Activated CD8-positive, alpha-beta T cell treated with anti-CD3 and anti-CD28 coated beads for 36 hours (primary cell): ENCODE results near the gene CDHR3. TPM values are rescaled to one million over a fixed set of nuclear protein-coding genes. Genes with fewer than 3 reads are reported as not detected.

ENCODE experiments used
- ATAC-seq: fragments of 200-7000 bp; cut with Tn5 transposase; one replicate; pipeline ENCODE4 v1.10.0; 2021; ENCODE audit warnings: mild to moderate bottlenecking, moderate library complexity
- CTCF ChIA-PET: fragments of 350-600 bp; sonication (Branson Sonifier 250); formaldehyde crosslinking; loops from one replicate; lab custom pipeline; 2021; ENCODE audit warnings: antibody characterized with exemption; lab: Charles Lee
- POLR2A ChIA-PET: fragments of 350-600 bp; sonication (Branson Sonifier 250); formaldehyde crosslinking; loops from one replicate; lab custom pipeline; 2021; ENCODE audit warnings: antibody characterized with exemption; lab: Charles Lee
- DNase-seq: peaks from one replicate; pipeline ENCODE4 v3.0.0-alpha.2; 2020
- H3K27ac Mint-ChIP-seq: one replicate; pipeline ENCODE4 v1.8.0; 2021; ENCODE audit warnings: mild to moderate bottlenecking, mixed read lengths
- H3K27me3 Mint-ChIP-seq: one replicate; pipeline ENCODE4 v1.8.0; 2021; ENCODE audit warnings: mixed read lengths
- H3K36me3 Mint-ChIP-seq: one replicate; pipeline ENCODE4 v1.8.0; 2021; ENCODE audit warnings: low read depth, mixed read lengths
- H3K4me1 Mint-ChIP-seq: one replicate; pipeline ENCODE4 v1.8.0; 2021; ENCODE audit warnings: low read depth, mixed read lengths
- H3K4me3 Mint-ChIP-seq: one replicate; pipeline ENCODE4 v1.8.0; 2021; ENCODE audit warnings: mild to moderate bottlenecking, moderate library complexity, mixed read lengths
- H3K9me3 Mint-ChIP-seq: one replicate; pipeline ENCODE4 v1.8.0; 2021; ENCODE audit warnings: mixed read lengths
- intact Hi-C: fragments of 100-400 bp; cut with micrococcal nuclease; formaldehyde crosslinking; loops from one replicate; pipeline ENCODE4 v1.10.0; 2022
- total RNA-seq, 2 experiments: library from RNA; stranded (reverse); gene quantifications; one replicate each; pipeline ENCODE4 v1.2.3, GENCODE V29; 2021
- TF ChIP-seq, protein P1 (sequence below): fragments of 200-600 bp; IDR thresholded peaks from one replicate; pipeline ENCODE4 v1.8.0; 2022; ENCODE audit warnings: antibody characterized with exemption, mild to moderate bottlenecking

CDHR3 gene
- total RNA-seq, 2 experiments from 2014 or later: 0.58 to 0.74 TPM

DNA sequence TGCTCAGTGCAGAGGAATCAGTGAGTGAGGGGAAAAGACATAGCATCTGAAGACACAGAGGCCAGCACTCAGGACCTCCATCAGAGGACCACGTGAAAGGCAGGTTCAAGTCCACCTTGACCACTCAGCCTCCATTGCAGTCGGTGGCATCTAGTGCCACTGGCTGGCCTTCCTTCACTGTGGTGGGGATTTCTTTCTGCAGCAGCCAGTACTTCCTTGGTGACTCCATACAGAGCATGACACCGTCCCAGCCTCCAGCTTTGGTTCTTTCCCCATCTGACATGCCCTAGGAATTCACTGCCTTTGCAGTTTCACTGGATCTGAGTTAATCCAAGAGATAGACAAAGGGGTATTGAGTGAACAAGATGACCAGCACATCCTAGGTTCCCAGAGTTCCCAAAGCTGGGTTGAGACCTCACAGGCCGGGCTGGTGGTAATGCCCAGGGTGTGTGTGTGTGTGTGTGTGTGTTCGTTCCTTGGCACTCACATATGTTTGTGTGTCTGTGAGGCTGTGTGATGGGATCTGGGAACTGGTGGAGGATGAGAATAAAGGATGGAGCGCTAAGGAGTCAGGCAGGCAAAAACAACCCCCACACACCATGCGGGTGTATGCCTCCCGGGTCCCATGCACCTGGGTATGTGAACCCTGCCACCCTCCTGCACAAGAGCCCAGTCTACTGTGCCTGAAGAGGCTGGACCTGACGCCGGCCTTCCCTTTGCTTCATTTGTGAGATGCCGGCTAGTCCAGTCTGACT, 91.3 kb downstream of the CDHR3 start:
- POLR2A ChIA-PET: interaction anchor here (1.1 kb wide), 1 partner anchor 101 kb away, joined by 3 read pairs; no protein-coding TSS in a partner anchor

DNA sequence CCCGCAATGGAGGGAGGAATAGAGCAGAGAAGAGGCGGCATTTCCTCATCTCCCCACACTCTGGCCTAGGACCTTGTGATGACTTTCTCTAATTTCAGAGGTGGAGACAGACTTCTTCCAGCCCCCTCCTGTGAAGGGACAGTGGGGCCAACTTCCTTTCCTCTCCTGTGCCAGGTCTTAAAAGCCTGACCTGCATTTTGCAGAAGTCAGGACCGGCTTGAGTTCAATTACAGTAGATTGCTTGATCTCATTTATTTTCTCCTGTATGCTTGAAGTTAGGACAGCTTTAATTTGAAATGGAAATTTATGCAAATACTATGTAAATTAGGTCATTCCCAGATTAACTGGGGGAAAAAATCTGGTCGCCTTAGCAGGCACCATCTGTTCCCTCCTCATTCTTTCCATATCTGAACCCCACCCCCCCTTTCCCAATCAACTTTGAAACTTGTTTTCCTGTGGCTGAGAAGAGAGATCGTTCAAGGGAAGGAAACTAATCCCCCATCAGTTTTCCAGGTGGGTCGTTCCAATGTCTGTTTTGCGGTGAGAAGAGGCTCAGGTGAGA, 92.0 kb downstream of the CDHR3 start:
- no peaks in the 10 kb centered on the region for H3K36me3 Mint-ChIP-seq
- no peak overlapping the region for H3K27ac Mint-ChIP-seq
- H3K4me3 Mint-ChIP-seq: no peak overlapping the region
- H3K4me1 Mint-ChIP-seq: peaks cover 25% of the 10 kb centered on the region
- DNase-seq: no peak
- ChIA-PET POLR2A (interaction anchor here (1.1 kb wide), 1 partner anchor 100 kb away, joined by 3 read pairs; no protein-coding TSS in a partner anchor), CTCF (interaction anchor here (1.1 to 6.1 kb wide), 3 partner anchors 17 to 111 kb away, joined by 3 to 195 read pairs (median 21); no protein-coding TSS in a partner anchor)
- no peaks in the 10 kb centered on the region for H3K9me3 Mint-ChIP-seq
- intact Hi-C loops: loop anchor here (5.0 kb wide), 1 partner anchor 57 kb away; the partner anchor contains the start of gene SYPL1
- H3K27me3 Mint-ChIP-seq: no peaks in the 10 kb centered on the region
- TF ChIP-seq, protein P1, sequence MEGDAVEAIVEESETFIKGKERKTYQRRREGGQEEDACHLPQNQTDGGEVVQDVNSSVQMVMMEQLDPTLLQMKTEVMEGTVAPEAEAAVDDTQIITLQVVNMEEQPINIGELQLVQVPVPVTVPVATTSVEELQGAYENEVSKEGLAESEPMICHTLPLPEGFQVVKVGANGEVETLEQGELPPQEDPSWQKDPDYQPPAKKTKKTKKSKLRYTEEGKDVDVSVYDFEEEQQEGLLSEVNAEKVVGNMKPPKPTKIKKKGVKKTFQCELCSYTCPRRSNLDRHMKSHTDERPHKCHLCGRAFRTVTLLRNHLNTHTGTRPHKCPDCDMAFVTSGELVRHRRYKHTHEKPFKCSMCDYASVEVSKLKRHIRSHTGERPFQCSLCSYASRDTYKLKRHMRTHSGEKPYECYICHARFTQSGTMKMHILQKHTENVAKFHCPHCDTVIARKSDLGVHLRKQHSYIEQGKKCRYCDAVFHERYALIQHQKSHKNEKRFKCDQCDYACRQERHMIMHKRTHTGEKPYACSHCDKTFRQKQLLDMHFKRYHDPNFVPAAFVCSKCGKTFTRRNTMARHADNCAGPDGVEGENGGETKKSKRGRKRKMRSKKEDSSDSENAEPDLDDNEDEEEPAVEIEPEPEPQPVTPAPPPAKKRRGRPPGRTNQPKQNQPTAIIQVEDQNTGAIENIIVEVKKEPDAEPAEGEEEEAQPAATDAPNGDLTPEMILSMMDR: no peak
- ATAC-seq: no peak

More for the DNA sequence above, 91.3 kb downstream of the CDHR3 start:
- CTCF ChIA-PET: interaction anchor here (1.1 to 6.1 kb wide), 2 partner anchors 18 to 99 kb away, joined by 3 to 195 read pairs; no protein-coding TSS in a partner anchor
- Mint-ChIP-seq H3K9me3 (no peaks in the 10 kb centered on the region), H3K27ac (no peak overlapping the region), H3K36me3 (no peaks in the 10 kb centered on the region), H3K4me1 (peaks cover 21% of the 10 kb centered on the region), H3K4me3 (no peak overlapping the region), H3K27me3 (no peaks in the 10 kb centered on the region)
- TF ChIP-seq, protein P1: no peak
- DNase-seq (no peak), ATAC-seq (no peak)
- intact Hi-C loops: no loop called here

DNA sequence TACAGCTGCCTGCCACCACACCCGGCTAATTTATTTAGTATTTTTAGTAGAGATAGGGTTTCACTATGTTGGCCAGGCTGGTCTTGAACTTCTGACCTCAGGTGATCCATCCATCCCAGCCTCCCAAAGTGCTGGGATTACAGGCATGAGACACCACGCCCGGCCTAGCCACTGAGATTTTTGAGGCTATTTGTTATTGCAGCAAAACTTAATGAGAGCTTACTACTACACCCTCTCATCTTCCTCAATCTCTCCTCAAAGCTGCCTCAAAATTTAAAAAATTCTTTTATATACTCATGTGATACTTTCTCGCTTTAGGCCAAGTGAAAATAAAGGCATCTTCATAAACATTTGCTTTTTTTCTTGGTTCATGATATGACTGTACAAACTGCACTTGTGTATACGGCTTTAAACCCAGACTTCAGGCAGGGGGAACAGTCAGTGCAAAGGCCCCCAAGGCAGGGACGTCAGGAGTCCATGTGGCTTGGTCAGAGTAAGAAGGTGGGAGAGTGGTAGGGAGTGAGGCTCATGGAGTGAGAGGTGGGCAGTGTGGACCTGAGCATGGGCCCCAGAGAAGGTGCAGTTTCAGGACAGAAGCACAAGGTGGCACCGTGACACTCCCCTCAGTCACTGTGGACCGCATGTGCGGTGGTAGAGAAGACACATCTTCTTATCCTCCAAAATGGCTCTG, 93.6 kb downstream of the CDHR3 start:
- ChIA-PET CTCF (interaction anchor here (0.6 to 6.1 kb wide), 28 partner anchors 11 to 296 kb away, joined by 3 to 195 read pairs (median 5); no protein-coding TSS in a partner anchor), POLR2A (interaction anchor here (0.6 to 2.3 kb wide), 4 partner anchors 14 to 413 kb away, joined by 3 to 17 read pairs (median 8); partner anchors contain the start of gene SYPL1)
- peak; percentile 83 for DNase-seq
- H3K27ac Mint-ChIP-seq: peak overlapping the region; percentile 34
- H3K36me3 Mint-ChIP-seq: no peaks in the 10 kb centered on the region
- no peaks in the 10 kb centered on the region for H3K27me3 Mint-ChIP-seq
- intact Hi-C loops: loop anchor here (1.0 to 5.0 kb wide), 2 partner anchors 56 to 97 kb away; partner anchors contain the start of gene SYPL1
- no peaks in the 10 kb centered on the region for H3K9me3 Mint-ChIP-seq
- peak; percentile 97 for ATAC-seq
- TF ChIP-seq, protein P1: peak; percentile 87
- peaks cover 25% of the 10 kb centered on the region for H3K4me1 Mint-ChIP-seq
- no peak overlapping the region for H3K4me3 Mint-ChIP-seq

DNA sequence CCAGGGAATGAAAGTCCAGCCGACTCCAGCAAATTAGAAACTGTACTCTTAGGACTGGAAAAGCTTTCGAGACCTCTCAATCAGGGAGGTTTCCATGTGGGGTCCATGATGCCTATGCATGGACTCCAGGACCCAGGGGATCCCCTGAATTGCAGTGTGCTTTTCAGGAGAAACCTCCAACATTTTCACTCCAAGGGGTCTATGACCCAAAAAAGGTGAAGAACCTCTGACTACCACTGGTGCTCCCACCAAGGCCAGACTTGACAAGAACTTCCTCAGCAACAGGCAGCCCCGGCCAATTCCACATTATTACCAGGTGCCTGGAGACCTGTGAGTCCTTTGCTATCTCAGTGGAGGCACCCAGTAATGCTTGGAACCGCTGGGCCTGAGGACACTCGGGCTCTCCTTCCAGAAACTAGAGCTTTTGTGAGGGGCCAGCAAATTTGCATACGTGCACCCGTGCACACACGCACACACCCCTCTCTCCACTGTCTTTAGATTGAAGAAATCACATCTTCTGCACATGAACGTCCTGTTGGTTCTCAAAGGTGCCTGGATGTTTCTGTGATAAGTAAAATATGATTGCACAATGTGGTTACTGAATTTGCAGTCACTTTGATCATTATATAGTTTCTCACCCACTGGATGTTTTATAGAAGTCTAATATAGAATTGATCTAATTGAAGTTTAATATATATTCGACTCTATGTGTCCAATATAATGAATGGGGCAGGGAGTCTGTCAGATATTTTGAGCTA, 94.3 kb downstream of the CDHR3 start:
- DNase-seq (no peak), ATAC-seq (peak; percentile 22)
- peak overlapping the region; percentile 34 for H3K27ac Mint-ChIP-seq
- TF ChIP-seq, protein P1: peak; percentile 9
- peaks cover 31% of the 10 kb centered on the region for H3K4me1 Mint-ChIP-seq
- ChIA-PET CTCF (interaction anchor here (0.6 to 6.1 kb wide), 30 partner anchors 10 to 320 kb away, joined by 3 to 195 read pairs (median 5); no protein-coding TSS in a partner anchor), POLR2A (interaction anchor here (0.7 to 2.3 kb wide), 5 partner anchors 14 to 98 kb away, joined by 3 to 17 read pairs (median 7); partner anchors contain the start of gene SYPL1)
- H3K27me3 Mint-ChIP-seq: no peaks in the 10 kb centered on the region
- intact Hi-C loops: loop anchor here (1.0 to 5.0 kb wide), 2 partner anchors 55 to 96 kb away; partner anchors contain the start of gene SYPL1
- no peaks in the 10 kb centered on the region for H3K36me3 Mint-ChIP-seq
- H3K9me3 Mint-ChIP-seq: no peaks in the 10 kb centered on the region
- H3K4me3 Mint-ChIP-seq: no peak overlapping the region
